ENCODE data around the gene MAN1A1.
"Not testable (repeated sequence)": the region's sequence is repeated elsewhere in the genome, so short reads cannot be mapped to it uniquely, and the experiment has no call there.

MAN1A1 gene

GRCh38 chr6:119170447-119171087 is 179.0 kb downstream of the MAN1A1 start:
- DNase-seq (ENCODE audit: low read depth), result no peak

- DNase-seq (ENCODE audit: low read depth), result no peak
Measured at GRCh38 chr6:119170103-119170446, 179.5 kb downstream of the MAN1A1 start.

- not testable (repeated sequence) for DNase-seq (ENCODE audit: low read depth)
Measured at GRCh38 chr6:119169355-119169754, 180.2 kb downstream of the MAN1A1 start.

- no peak for DNase-seq (ENCODE audit: low read depth)
Measured at GRCh38 chr6:119166024-119166784, 183.4 kb downstream of the MAN1A1 start.

- no peak for DNase-seq (ENCODE audit: low read depth)
Measured at GRCh38 chr6:119163006-119163405, 186.6 kb downstream of the MAN1A1 start.

GRCh38 chr6:119162134-119162775 is 187.3 kb downstream of the MAN1A1 start:
- DNase-seq (ENCODE audit: low read depth), result no peak

GRCh38 chr6:119161438-119161837 is 188.1 kb downstream of the MAN1A1 start:
- no peak for DNase-seq (ENCODE audit: low read depth)

GRCh38 chr6:119160911-119161310 is 188.7 kb downstream of the MAN1A1 start:
- DNase-seq (ENCODE audit: low read depth), result no peak

- no peak for DNase-seq (ENCODE audit: low read depth)
Measured at GRCh38 chr6:119158057-119158848, 191.3 kb downstream of the MAN1A1 start.

GRCh38 chr6:119157506-119157815 is 192.1 kb downstream of the MAN1A1 start:
- no peak for DNase-seq (ENCODE audit: low read depth)

GRCh38 chr6:119156757-119157505 is 192.6 kb downstream of the MAN1A1 start:
- no peak for DNase-seq (ENCODE audit: low read depth)

GRCh38 chr6:119156082-119156481 is 193.5 kb downstream of the MAN1A1 start:
- DNase-seq (ENCODE audit: low read depth), result not testable (repeated sequence)

GRCh38 chr6:119152187-119152586 is 197.4 kb downstream of the MAN1A1 start:
- no peak for DNase-seq (ENCODE audit: low read depth)

- no peak for DNase-seq (ENCODE audit: low read depth)
Measured at GRCh38 chr6:119148825-119149525, 200.6 kb downstream of the MAN1A1 start.

GRCh38 chr6:119148098-119148824 is 201.3 kb downstream of the MAN1A1 start:
- DNase-seq (ENCODE audit: low read depth), result no peak

- no peak for DNase-seq (ENCODE audit: low read depth)
Measured at GRCh38 chr6:119147101-119148053, 202.2 kb downstream of the MAN1A1 start.

GRCh38 chr6:119145111-119145510 is 204.4 kb downstream of the MAN1A1 start:
- DNase-seq (ENCODE audit: low read depth), result no peak

- DNase-seq (ENCODE audit: low read depth), result no peak
Measured at GRCh38 chr6:119142637-119143036, 206.9 kb downstream of the MAN1A1 start.

GRCh38 chr6:119142041-119142440 is 207.5 kb downstream of the MAN1A1 start:
- DNase-seq (ENCODE audit: low read depth), result no peak

Measured in T follicular helper cell (primary cell).